GM12875 (cell line): ENCODE data around the gene TCFL5.

Experiments used
- H3K4me3 ChIP-seq: one replicate; pipeline ENCODE4 v1.5.1; 2011; ENCODE audit warnings: low read depth, low read length, control low read depth
- CTCF ChIP-seq: IDR thresholded peaks from 2 replicates; pipeline ENCODE4 v1.5.1; 2011; ENCODE audit warnings: low read depth, mild to moderate bottlenecking, control low read depth, inconsistent platforms, low read length, moderate library complexity, borderline replicate concordance; ENCODE audit not compliant: insufficient read depth

TCFL5 gene

DNA sequence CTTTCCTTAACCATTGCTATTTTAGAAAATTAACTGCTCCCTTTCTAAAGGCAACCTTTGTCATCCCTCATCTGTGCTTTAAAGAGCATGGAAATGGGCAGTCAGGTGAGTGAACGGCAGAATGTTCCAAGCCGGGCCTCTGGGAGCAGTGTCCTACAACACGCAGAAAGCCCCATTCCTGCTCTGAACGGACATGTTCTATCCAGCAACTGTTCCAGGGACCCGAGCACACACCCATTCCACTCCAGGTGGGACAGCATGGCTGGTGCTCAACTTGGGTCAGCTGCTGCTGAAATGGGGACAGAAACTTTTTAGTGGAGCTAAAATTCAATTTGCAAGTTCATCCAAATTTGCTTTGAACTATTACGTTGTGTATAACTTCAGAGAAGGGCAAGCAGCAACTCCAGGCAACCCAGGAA, 38.0 kb upstream of the TCFL5 start:
- H3K4me3 ChIP-seq: no peak overlapping the region
- no peak for TF ChIP-seq CTCF

DNA sequence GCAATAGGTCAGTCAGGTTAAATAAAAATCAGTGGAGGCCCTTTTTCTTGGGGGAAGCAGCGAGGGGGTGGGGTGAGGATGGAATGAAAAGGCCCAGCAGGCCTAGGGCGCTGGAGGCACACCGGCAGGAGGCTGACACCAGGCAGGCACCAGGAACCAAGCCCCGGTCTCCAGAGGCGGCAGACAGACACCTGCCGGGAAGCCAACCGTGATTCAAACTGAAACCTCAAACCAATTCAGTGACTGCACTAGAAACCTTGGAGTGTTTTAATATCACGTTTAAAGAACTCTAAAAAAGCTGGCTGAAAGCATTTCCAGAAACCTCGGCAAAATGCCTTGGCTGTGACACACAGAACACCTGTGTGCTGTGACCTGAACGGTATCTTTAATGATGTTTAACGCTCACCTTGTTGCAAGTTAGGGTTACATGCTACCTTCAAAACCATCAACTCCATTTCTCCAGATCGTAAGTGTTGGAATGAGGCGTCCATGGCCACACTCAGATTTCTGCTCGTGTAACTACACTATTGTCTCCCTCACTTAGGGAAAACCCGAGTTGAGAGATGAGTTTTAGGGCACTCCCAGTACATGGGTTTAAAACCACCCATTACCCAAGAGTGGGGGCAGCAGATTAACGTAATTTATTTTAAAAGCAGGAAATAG, 37.5 kb upstream of the TCFL5 start:
- no peak overlapping the region for H3K4me3 ChIP-seq
- no peak for TF ChIP-seq CTCF

DNA sequence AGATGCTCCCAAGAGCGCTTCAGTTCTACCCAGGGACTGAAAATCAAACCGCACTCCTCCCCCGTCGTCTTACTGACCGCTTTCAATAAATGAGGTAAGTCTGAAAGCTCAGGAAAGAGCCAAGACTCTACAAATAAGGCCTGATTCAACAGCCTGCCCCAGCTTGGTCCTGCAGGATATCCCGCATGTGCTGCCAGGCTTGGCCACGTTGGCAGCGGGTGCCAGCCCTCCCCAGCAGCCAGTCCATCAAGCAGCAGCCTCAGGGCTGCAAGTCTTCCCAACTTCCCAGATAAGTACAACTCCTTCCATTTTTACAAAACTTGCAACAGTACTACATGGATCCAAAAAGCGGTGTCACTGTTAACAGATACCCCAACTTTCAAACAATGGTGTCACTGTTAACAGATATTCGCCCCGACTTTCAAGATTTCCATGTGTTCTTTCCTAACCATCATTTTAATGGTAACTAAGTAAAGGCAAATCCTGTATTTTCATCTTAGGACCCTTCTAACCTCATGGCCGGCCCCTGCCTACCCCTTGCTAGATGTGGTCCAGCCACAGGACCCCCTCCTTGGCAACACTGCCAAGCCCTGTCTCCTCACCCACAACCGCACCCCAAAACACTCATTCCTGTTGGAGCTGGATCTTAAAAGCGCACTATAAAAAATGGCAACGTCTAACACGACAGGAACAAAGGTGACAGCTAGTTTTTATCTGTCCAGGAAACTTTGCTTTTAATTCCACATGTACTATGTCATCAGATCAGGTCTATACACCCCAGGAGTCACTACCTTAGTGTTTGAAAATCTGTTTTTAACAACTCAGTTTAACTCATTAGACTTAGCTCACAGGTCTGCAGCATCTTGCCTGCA, 36.7 kb upstream of the TCFL5 start:
- TF ChIP-seq CTCF: no peak
- no peak overlapping the region for H3K4me3 ChIP-seq

DNA sequence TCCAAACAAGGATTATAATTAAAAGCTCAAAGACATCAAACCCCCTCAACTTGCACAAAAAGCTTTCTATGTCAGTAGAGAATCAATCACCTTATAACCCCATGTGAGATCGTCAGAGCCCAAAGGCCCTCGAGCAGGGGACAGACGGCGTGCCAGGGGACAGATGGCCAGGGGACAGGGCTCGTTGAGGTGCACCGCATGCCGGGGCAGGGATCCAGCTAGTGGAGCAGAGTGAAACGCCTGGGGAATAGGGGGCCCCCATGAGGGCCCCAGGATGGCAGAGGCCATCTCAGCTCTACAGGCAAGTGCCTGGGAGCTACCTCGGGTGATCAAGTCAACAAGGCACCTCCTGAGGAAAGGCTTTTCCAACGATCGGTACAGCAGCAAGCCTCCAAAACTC, 36.0 kb upstream of the TCFL5 start:
- no peak overlapping the region for H3K4me3 ChIP-seq
- TF ChIP-seq CTCF: no peak

GRCh38 chr20:62896526-62896925, 34.9 kb upstream of the TCFL5 start:
- no peak for TF ChIP-seq CTCF
- no peak overlapping the region for H3K4me3 ChIP-seq

DNA sequence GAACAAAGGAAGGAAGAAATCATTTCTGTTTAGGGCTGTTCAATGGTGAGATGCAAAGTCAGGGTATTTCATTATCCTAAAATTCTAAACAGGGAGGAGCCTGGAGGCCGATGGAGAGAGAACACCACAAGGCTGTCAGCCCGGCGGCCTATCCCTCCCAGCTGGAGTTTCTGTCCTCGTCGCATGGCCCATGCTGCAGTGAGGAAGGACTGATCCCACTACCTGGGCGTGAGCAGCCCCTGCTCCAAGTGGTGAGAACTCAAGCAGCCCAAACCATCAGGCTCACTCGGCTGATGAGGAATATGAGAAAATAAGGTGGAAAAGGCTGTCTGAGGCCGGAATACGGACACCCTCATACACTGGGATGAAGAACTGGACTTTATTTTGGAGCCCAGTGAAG, 33.9 kb upstream of the TCFL5 start:
- H3K4me3 ChIP-seq: no peak overlapping the region
- no peak for TF ChIP-seq CTCF

- TF ChIP-seq CTCF: no peak
- H3K4me3 ChIP-seq: no peak overlapping the region
Measured at GRCh38 chr20:62894261-62894660, 32.6 kb upstream of the TCFL5 start.
